HG03159 (cell line): Measurements from ENCODE around the gene MAP2K7.
"Not testable (repeated sequence)": the region's sequence is repeated elsewhere in the genome, so short reads cannot be mapped to it uniquely, and the experiment has no call there.

Source experiments
- ATAC-seq: cut with Tn5 transposase; IDR thresholded peaks from one replicate; pipeline ENCODE4 v1.9.1; 2021; ENCODE audit warnings: mild to moderate bottlenecking, moderate library complexity; ENCODE audit not compliant: unreplicated experiment

MAP2K7 gene

GRCh38 chr19:7883105-7883504 lies 20.6 kb upstream of the MAP2K7 start:
- ATAC-seq, result no peak

- ATAC-seq, result no peak
Measured at GRCh38 chr19:7883796-7884570, 19.7 kb upstream of the MAP2K7 start.

DNA sequence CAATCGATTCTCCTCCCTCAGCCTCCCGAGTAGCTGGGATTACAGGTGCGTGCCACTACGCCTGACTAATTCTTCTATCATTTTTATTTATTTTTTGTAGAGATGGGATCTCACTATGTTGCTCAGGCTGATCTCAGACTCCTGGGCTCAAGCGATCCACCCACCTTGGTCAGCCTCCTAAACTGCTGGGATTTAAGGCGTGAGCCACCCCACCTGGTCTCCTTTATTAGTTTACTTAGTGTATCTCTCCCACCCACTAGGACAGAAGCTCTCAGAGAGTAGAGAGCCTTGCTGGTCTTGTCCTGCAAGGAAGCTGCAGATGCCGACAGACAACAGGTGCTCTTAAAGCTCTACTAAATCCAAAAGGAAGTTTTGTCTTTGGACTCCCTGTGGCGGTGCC lies 17.9 kb upstream of the MAP2K7 start:
- ATAC-seq, result no peak

GRCh38 chr19:7887408-7888144 lies 16.1 kb upstream of the MAP2K7 start:
- no peak for ATAC-seq

DNA sequence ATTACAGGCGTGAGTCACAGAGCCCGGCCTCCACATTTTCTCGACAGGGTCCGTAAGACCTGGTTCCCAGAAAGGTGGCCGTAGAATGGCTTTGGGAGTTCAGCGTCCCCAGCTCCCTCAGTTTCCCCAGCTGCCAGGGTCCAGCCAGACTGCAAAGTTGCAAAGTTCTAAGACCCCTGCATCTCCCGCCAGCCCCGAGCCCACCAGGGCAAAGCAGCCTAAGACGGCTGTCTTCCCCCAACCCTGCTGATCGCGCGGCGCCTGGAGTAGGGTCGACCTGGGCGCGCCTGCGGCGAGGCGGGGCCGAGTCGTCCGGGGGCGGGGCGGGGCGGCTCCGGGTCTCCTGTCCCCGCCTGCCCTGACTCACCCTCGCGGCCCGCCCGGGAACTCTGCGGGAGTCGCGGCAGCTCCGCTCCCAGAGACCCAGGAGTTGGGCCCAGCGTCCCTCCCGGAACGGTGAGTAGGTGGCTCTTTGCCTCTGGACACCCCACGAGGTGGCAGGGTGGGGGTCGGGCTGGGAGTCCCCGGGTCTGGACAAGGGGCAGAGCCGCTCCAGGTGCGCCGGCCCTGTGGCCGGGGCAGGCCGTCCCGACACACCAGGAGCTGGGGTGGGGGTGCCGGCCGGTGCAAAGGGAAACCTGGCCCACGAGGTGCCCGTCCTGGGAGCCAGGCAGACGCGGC lies 15.4 kb upstream of the MAP2K7 start, which contains the start of gene LRRC8E:
Gene LRRC8E (plus strand): TSS at position 366 of the 681 bp plus-strand sequence. CDS start 7,094 bp downstream, outside the sequence.
- no peak for ATAC-seq

DNA sequence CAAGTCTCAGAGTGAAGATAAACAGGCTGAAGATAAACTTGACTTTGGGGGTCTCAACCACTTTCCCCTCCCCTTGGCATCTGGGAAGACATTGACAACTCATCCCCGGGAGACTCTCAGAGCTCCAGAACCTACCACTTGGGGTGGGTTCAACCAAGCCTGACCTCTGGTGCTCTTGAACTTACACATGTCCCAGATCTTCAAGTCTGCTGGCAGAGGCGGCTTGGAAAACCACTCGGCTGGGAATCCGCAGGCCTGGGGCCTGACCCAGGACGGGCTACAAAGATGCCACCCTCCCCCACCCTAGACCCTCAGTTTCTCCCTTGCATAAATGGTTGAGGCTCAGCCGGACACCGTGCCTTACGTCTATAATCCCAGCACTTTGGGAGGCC lies 14.9 kb upstream of the MAP2K7 start:
- no peak for ATAC-seq

GRCh38 chr19:7893362-7894101 lies 10.1 kb upstream of the MAP2K7 start:
- not testable (repeated sequence) for ATAC-seq

GRCh38 chr19:7894612-7895309 lies 8.9 kb upstream of the MAP2K7 start:
- no peak for ATAC-seq

GRCh38 chr19:7895565-7895964 lies 8.1 kb upstream of the MAP2K7 start:
- ATAC-seq, result no peak

DNA sequence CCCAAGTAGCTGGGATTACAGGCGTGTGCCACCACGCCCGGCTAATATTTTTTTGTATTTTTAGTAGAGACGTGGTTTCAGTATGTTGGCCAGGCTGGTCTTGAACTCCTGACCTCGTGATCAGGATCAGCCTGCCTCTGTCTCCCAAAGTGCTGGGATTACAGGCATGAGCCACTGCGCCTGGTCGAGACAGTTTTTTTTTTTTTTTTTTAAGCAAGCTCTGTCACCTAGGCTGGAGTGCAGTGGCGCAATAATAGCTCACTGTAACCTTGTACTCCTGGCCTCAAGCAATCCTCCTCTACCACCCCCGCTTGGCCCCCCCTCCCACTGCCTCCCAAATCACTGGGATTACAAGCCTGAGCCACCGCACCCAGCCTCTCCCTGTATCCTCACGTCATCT lies 6.4 kb upstream of the MAP2K7 start:
- no peak for ATAC-seq

DNA sequence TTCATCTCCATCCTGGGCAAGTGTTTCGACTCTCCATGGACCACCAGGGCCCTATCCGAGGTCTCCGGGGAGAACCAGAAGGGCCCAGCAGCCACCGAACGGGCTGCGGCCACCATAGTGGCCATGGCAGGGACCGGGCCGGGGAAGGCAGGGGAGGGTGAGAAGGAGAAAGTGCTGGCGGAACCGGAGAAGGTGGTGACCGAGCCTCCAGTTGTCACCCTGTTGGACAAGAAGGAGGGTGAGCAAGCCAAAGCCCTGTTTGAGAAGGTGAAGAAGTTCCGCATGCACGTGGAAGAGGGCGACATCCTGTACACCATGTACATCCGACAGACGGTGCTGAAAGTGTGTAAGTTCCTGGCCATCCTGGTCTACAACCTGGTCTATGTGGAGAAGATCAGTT lies 4.7 kb upstream of the MAP2K7 start:
- no peak for ATAC-seq

GRCh38 chr19:7899751-7900378 lies 3.8 kb upstream of the MAP2K7 start:
- ATAC-seq, result no peak

DNA sequence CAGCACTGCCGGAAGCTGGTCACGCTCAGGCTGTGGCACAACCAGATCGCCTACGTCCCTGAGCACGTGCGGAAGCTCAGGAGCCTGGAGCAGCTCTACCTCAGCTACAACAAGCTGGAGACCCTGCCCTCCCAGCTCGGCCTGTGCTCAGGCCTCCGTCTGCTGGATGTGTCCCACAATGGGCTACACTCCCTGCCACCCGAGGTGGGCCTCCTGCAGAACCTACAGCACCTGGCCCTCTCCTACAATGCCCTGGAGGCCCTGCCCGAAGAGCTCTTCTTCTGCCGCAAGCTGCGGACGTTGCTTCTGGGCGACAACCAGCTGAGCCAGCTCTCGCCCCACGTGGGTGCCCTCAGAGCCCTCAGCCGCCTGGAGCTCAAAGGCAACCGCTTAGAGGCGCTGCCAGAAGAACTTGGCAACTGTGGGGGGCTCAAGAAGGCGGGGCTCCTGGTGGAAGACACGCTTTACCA lies 3.2 kb upstream of the MAP2K7 start:
- ATAC-seq, result no peak

DNA sequence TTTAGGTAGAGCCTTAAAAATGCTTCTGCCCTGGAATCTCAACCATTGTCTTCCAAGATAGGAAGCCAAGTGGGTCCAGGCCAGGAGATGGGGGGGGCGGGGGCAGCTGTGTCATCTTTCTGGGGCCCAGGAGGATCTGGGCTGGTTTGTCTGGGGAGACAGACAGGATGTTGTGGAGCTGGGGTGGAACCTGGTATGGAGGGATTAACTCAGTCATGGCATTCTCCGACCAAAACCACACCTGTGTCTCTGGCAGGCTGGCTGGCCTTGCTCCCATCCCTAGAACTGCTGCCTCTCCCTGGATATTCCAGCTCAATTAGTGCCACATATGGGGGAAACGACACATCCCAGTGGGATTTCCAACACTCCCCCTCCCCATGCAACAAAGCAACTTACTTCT lies 2.7 kb upstream of the MAP2K7 start:
- ATAC-seq, result no peak

DNA sequence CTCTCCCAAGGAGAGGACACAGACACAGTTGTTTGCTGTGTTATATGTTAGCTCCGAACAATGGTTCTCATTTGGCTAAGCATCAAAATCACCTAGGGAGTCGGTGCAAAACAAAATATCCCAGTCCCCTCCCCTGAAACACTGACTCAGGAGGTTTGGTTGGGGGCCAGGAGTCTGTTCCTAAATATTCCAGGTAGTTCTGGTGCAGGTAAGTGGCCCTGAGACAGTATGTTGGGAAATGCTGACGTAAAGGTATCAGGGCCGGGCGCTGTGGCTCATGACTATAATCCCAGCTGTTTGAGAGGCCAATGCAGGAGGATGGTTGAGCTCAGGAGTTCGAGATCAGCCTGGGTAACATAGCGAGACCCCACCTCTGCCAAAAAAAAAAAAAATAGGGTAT lies 2.3 kb upstream of the MAP2K7 start:
- ATAC-seq, result no peak

DNA sequence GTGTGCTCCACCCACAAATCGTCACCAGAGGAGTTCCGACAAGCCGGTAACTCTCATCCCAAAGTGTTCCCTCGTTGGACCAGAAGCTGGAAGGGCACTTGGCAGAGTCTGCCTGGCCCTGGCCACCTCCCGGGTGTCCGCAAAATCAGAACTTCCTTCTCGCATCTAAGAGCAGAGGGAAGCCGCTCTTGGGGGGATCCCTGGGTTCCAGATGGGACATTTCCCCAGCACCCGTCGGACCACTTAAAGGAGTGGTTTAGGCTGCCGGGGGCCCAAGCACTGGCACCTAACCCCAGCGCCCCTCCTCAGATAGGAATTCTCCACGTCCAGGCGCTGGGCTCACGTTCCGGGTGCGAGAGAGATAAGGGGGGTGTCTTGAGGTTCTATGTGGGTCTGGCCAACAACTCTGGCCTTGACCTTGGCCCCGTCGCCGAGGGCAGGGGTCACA lies 857 bp upstream of the MAP2K7 start:
- peak; percentile 2 for ATAC-seq

- peak; percentile 37 for ATAC-seq
Measured at GRCh38 chr19:7904074-7905020, 670 bp downstream of the MAP2K7 start.

DNA sequence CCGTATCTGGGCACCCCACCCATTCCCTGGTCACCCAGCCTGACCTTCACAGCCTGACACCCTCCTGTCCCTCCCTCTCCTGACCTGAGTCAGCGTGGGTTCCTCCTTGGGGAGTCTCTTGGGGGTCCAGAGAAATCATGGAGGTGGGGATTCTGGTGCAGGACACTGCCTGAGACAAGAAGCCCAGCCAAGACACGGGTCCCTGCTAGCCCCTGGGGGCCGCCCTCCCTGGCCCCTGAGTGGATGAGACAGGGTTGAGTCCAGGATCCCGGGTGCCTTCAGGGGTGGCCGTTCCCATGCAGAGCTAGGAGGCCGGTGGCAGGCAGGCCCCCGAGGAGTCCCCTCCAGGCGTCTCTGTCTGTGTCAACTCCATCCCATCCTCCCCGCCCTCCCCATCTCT lies 1.6 kb downstream of the MAP2K7 start:
- ATAC-seq, result no peak

DNA sequence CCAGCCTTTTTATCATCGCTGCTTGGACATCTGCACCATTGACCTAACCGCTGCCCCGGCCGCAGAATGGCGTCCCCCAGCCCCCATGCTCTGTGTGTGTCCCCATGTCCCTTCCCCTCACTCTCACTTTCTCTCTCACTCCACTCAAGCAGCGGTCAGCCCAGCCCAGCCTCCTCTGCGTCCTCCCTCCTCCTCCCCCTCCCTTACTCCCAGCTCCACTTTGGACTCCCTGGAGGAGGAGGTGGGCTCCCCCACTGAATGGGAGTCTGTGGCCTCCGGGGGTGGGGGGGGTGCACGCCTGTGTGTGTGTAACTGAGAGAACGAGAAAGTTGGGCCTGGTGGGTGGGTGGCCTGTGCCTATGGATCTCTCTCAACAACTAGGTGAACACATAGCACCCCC lies 2.2 kb downstream of the MAP2K7 start:
- ATAC-seq, result no peak
